H1 (cell line): ENCODE results near the gene TNN. TPM values are rescaled to one million over a fixed set of nuclear protein-coding genes. Genes with fewer than 3 reads are reported as not detected.

Experiments
- CTCF ChIA-PET: fragments of 300-600 bp; sonication (Branson Sonifier 250); formaldehyde crosslinking; loops from one replicate; lab custom pipeline; 2021; ENCODE audit not compliant: partially characterized antibody; lab: Charles Lee
- POLR2A ChIA-PET: fragments of 300-600 bp; sonication (Branson Sonifier 250); formaldehyde crosslinking; loops from one replicate; lab custom pipeline; 2021; ENCODE audit warnings: inconsistent platforms; ENCODE audit not compliant: partially characterized antibody; lab: Charles Lee
- DNase-seq, 2 experiments: peaks; one replicate each; pipeline versions ENCODE4 v3.0.0 to v3.0.0-alpha.2; 2010 to 2022; ENCODE audit warnings: low spot score in 2 of 2, low read depth in 1 of 2, mixed read lengths in 1 of 2
- FAIRE-seq: peaks from 2 replicates; lab custom pipeline; 2011; peaks lifted over from hg19 to GRCh38; lab: Jason Lieb, UNC
- H2AFZ ChIP-seq: 2 replicates; pipeline ENCODE4 v1.8.1; 2012; ENCODE audit warnings: low read length, inconsistent platforms
- H2AK5ac ChIP-seq: 2 replicates; pipeline ENCODE4 v1.6.1; 2013; ENCODE audit warnings: low read depth, low read length
- H2BK120ac ChIP-seq: replicated peaks from 2 replicates; pipeline ENCODE3; 2013; ENCODE audit warnings: low read depth, low read length, inconsistent platforms
- H2BK12ac ChIP-seq: 2 replicates; pipeline ENCODE4 v1.6.1; 2013; ENCODE audit warnings: low read depth, low read length
- H2BK15ac ChIP-seq: 2 replicates; pipeline ENCODE4 v1.6.1; 2013; ENCODE audit warnings: low read length
- H2BK20ac ChIP-seq: 2 replicates; pipeline ENCODE4 v1.6.1; 2013; ENCODE audit warnings: low read length
- H2BK5ac ChIP-seq: 2 replicates; pipeline ENCODE4 v1.6.1; 2013; ENCODE audit warnings: low read depth, low read length
- H3K14ac ChIP-seq: 2 replicates; pipeline ENCODE4 v1.6.1; 2013; ENCODE audit warnings: inconsistent platforms; ENCODE audit not compliant: insufficient read length
- H3K18ac ChIP-seq: 2 replicates; pipeline ENCODE4 v1.6.1; 2013; ENCODE audit warnings: low read length; ENCODE audit errors: extremely low read depth
- H3K23ac ChIP-seq: 2 replicates; pipeline ENCODE4 v1.6.1; 2013; ENCODE audit warnings: inconsistent platforms; ENCODE audit not compliant: insufficient read length
- H3K23me2 ChIP-seq: 2 replicates; pipeline ENCODE4 v1.6.1; 2013; ENCODE audit warnings: low read depth, low read length
- H3K27ac ChIP-seq: 2 replicates; pipeline ENCODE4 v1.6.1; 2011; ENCODE audit warnings: low read depth, low read length, inconsistent platforms
- H3K27me3 ChIP-seq, 4 experiments: replicated peaks in 1 of 4; 1 replicate in 1 of 4; 2 replicates in 3 of 4; pipeline versions ENCODE4 v1.6.1 to v1.8.1; 2011 to 2013; ENCODE audit warnings: low read length in 3 of 4, mild to moderate bottlenecking in 3 of 4, inconsistent platforms in 2 of 4, mixed read lengths in 2 of 4, moderate library complexity in 1 of 4; ENCODE audit not compliant: control insufficient read depth in 3 of 4, insufficient read depth in 3 of 4; ENCODE audit errors: extremely low read depth in 1 of 4
- H3K36me3 ChIP-seq, 4 experiments: 2 replicates each; pipeline versions ENCODE4 v1.6.1 to v1.8.1; 2011 to 2013; ENCODE audit warnings: mild to moderate bottlenecking in 4 of 4, low read length in 3 of 4, moderate library complexity in 2 of 4, control low read depth in 1 of 4, inconsistent platforms in 1 of 4; ENCODE audit not compliant: insufficient read depth in 4 of 4, control insufficient read depth in 2 of 4
- H3K4ac ChIP-seq: replicated peaks from 2 replicates; pipeline ENCODE3; 2013; ENCODE audit warnings: low read length, low read depth, mixed read lengths, inconsistent platforms; ENCODE audit not compliant: insufficient read length
- H3K4me1 ChIP-seq, 4 experiments: replicated peaks in 1 of 4; 1 replicate in 1 of 4; 2 replicates in 3 of 4; pipeline versions ENCODE4 v1.6.1 to v1.8.1; 2011 to 2013; ENCODE audit warnings: low read length in 3 of 4, inconsistent platforms in 2 of 4, mixed read lengths in 1 of 4; ENCODE audit not compliant: insufficient read depth in 4 of 4, control insufficient read depth in 3 of 4
- H3K4me2 ChIP-seq, 2 experiments: 2 replicates each; pipeline versions ENCODE4 v1.6.1 to v1.8.1; 2011 to 2013; ENCODE audit warnings: low read depth in 2 of 2, low read length in 2 of 2, control low read depth in 1 of 2, inconsistent platforms in 1 of 2, mild to moderate bottlenecking in 1 of 2; ENCODE audit not compliant: insufficient read depth in 1 of 2
- H3K4me3 ChIP-seq, 4 experiments: fragments of 200-600, 300-600 bp in 1 of 4; sonication (generic), shearing (Covaris generic), sonication (Bioruptor Twin) in 1 of 4; 2 replicates each; pipeline versions ENCODE4 v1.5.1 to v1.8.1; 2011 to 2016; ENCODE audit warnings: low read length in 4 of 4, low read depth in 3 of 4, control low read depth in 2 of 4, inconsistent platforms in 2 of 4, mild to moderate bottlenecking in 2 of 4, mixed read lengths in 1 of 4, moderate library complexity in 1 of 4; ENCODE audit not compliant: insufficient read depth in 2 of 4; ENCODE audit errors: extremely low read depth in 1 of 4
- H3K56ac ChIP-seq: replicated peaks from 2 replicates; pipeline ENCODE3; 2013; ENCODE audit warnings: low read depth, mild to moderate bottlenecking, mixed read lengths, low read length, inconsistent platforms; ENCODE audit not compliant: insufficient read length
- H3K79me1 ChIP-seq: 2 replicates; pipeline ENCODE4 v1.6.1; 2013; ENCODE audit warnings: low read depth, low read length, control low read depth
- H3K79me2 ChIP-seq, 2 experiments: 2 replicates each; pipeline versions ENCODE4 v1.6.1 to v1.8.1; 2012 to 2013; ENCODE audit warnings: low read length in 2 of 2, mild to moderate bottlenecking in 2 of 2, inconsistent platforms in 1 of 2; ENCODE audit not compliant: insufficient read depth in 2 of 2, control insufficient read depth in 1 of 2
- H3K9ac ChIP-seq, 4 experiments: replicated peaks in 1 of 4; 1 replicate in 1 of 4; 2 replicates in 3 of 4; pipeline versions ENCODE4 v1.6.1 to v1.8.1; 2011 to 2013; ENCODE audit warnings: low read depth in 3 of 4, low read length in 3 of 4, control low read depth in 2 of 4, mild to moderate bottlenecking in 2 of 4, moderate library complexity in 2 of 4, inconsistent platforms in 1 of 4; ENCODE audit errors: extremely low read depth in 1 of 4
- H3K9me3 ChIP-seq, 2 experiments: 2 replicates each; pipeline versions ENCODE4 v1.6.1 to v1.8.1; 2012 to 2013; ENCODE audit warnings: mild to moderate bottlenecking in 2 of 2, moderate library complexity in 2 of 2, control low read depth in 1 of 2, inconsistent platforms in 1 of 2, low read depth in 1 of 2, low read length in 1 of 2, mixed read lengths in 1 of 2; ENCODE audit not compliant: insufficient read depth in 2 of 2
- H4K20me1 ChIP-seq, 2 experiments: replicated peaks in 1 of 2; 2 replicates each; pipeline versions ENCODE3 to v1.8.1; 2011 to 2013; ENCODE audit warnings: inconsistent platforms in 2 of 2, low read length in 2 of 2, mild to moderate bottlenecking in 1 of 2; ENCODE audit not compliant: insufficient read depth in 2 of 2, control insufficient read depth in 1 of 2
- H4K5ac ChIP-seq: 2 replicates; pipeline ENCODE4 v1.6.1; 2013; ENCODE audit warnings: low read length, low read depth, mixed read lengths, inconsistent platforms; ENCODE audit not compliant: insufficient read length
- H4K8ac ChIP-seq: 2 replicates; pipeline ENCODE4 v1.8.0; 2013; ENCODE audit warnings: mild to moderate bottlenecking, moderate library complexity, low read length, inconsistent platforms; ENCODE audit not compliant: insufficient read depth; ENCODE audit errors: extremely low read depth
- H4K91ac ChIP-seq: replicated peaks from 2 replicates; pipeline ENCODE3; 2013; ENCODE audit warnings: low read length, mixed read lengths, inconsistent platforms; ENCODE audit not compliant: insufficient read length
- E2F6 ChIP-seq: IDR thresholded peaks from 2 replicates; pipeline ENCODE4 v1.6.1; 2012; ENCODE audit warnings: inconsistent platforms
- EGR1 ChIP-seq: IDR thresholded peaks from 2 replicates; pipeline ENCODE4 v1.6.1; 2011; ENCODE audit warnings: low read depth, low read length, borderline replicate concordance
- EP300 ChIP-seq, 2 experiments: IDR thresholded peaks; 1 replicate in 1 of 2; 2 replicates in 1 of 2; pipeline ENCODE4 v1.6.1; 2011 to 2012; ENCODE audit warnings: low read depth in 2 of 2, low read length in 2 of 2, mild to moderate bottlenecking in 2 of 2, borderline replicate concordance in 1 of 2, inconsistent platforms in 1 of 2, moderate library complexity in 1 of 2
- SIX5 ChIP-seq: IDR thresholded peaks from 2 replicates; pipeline ENCODE4 v1.6.1; 2011; ENCODE audit warnings: mild to moderate bottlenecking, low read depth, low read length
- WGBS, 2 experiments: shearing (Covaris generic) in 1 of 2; methylation state at CpG; one replicate each; pipeline versions ENCODE4 v1.1.6 to v1.1.7; 2013 to 2015; ENCODE audit warnings: low lambda C conversion rate in 2 of 2, mixed read lengths in 2 of 2, inconsistent platforms in 1 of 2, low coverage in 1 of 2, missing lambda C conversion rate in 1 of 2; ENCODE audit not compliant: insufficient replicate concordance in 2 of 2, insufficient coverage in 1 of 2, insufficient read length in 1 of 2; ENCODE audit errors: extremely low coverage in 1 of 2, missing lambda C conversion rate in 1 of 2; 5-methylcytosine and 5-hydroxymethylcytosine counted together
- polyA plus RNA-seq, 7 experiments: library from polyadenylated mRNA; depleted of rRNA in 3 of 7; stranded (reverse) in 5 of 7; unstranded in 2 of 7; fragments of >200 nt in 5 of 7; fragments of 200-250 nt in 2 of 7; gene quantifications; 1 replicate in 5 of 7; 2 replicates in 1 of 7; 4 replicates in 1 of 7; pipeline versions ENCODE4 v1.2.1 to v1.2.3, GENCODE V29; 2011 to 2013; ENCODE audit warnings: missing spikeins in 2 of 7, mixed read lengths in 2 of 7
- total RNA-seq: library from RNA; stranded (reverse); fragmentation: NEBNext Ultra II Directional; extraction: Animal tissue kit (Norgen Biotek cat#: 25700); gene quantifications from 2 replicates; pipeline ENCODE4 v1.2.1, GENCODE V29; 2021

The TNN gene
- total and polyA plus RNA-seq, 2 of the 8 experiments (the other 6 are each of a cell fraction or from before 2014, with no cell fraction given): 0.21 to 0.30 TPM

- Histone ChIP-seq H4K8ac (no peak overlapping the region), H3K79me1 (no peaks in the 10 kb centered on the region), H3K27me3 (no peaks in the 10 kb centered on the region), H2BK15ac (no peak overlapping the region), H3K27ac (no peak overlapping the region), H4K91ac (no peak overlapping the region), H3K4me2 (no peak overlapping the region), H3K23me2 (no peaks in the 10 kb centered on the region), H3K18ac (no peak overlapping the region), H2BK120ac (no peak overlapping the region), H2BK12ac (no peak overlapping the region), H4K20me1 (no peaks in the 10 kb centered on the region), H3K9me3 (no peaks in the 10 kb centered on the region), H3K9ac (no peak overlapping the region), H3K4me3 (no peak overlapping the region), H4K5ac (no peak overlapping the region), H2BK5ac (no peak overlapping the region), H2AFZ (no peak overlapping the region), H3K56ac (no peak overlapping the region), H3K23ac (no peak overlapping the region), H3K14ac (no peak overlapping the region), H2AK5ac (no peak overlapping the region), H3K79me2 (no peaks in the 10 kb centered on the region), H2BK20ac (no peak overlapping the region), H3K36me3 (no peaks in the 10 kb centered on the region), H3K4ac (no peak overlapping the region), H3K4me1 (0 out of 7 replicates have a peak, but pooled peaks cover 0 to 2% (median 0%) of the 10 kb centered on the region in 4 experiments)
- WGBS, 2 experiments: 88% methylated on average over 6 of the region's 6 CpGs; no CpG with 5 or more reads in 1 of the 2 experiments
- DNase-seq (no peak), FAIRE-seq (no peak)
- POLR2A ChIA-PET: no interaction called here
- CTCF ChIA-PET: interaction anchor here (2.2 kb wide), 1 partner anchor 12 kb away, joined by 10 read pairs; the partner anchor contains the start of gene TNN
- TF ChIP-seq E2F6: no peak
- TF ChIP-seq SIX5: no peak
- no peak for TF ChIP-seq EP300 (IDR thresholded peaks at IDR 0.05; ENCODE audit: borderline replicate concordance in 1 of 2, low read depth in 2 of 2, low read length in 2 of 2)
- TF ChIP-seq EGR1: no peak
These were observed 12.4 kb downstream of the TNN start for GRCh38 chr1:175080030-175080429.
